Right hindlimb (tissue), 1 donor: ENCODE results near the gene ADCY2.

Experiments used
- DNase-seq: peaks from one replicate; pipeline ENCODE4 v3.0.0-alpha.2; 2018

Gene ADCY2

DNA sequence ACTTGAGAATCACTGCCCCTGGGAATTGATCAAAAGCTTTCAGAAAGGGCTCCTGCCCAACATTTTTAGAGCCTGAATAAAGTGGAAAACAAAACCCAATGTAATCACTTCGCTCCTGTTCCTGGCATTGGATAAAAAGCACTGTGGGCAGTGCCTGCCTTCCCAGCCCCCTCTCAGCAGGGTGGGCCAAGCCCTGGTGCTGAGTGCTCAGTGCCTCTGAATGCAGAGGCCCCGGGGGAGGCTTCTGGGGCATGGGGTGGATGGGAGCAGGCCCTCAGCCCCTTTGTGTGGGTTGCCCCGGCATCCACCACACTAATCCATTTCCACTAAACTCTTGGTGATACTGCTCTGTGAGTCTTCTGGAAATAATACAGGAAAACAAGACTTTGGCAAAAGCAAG is 399.4 kb downstream of the ADCY2 start:
- DNase-seq: no peak

- DNase-seq: no peak
These were observed 406.1 kb downstream of the ADCY2 start for GRCh38 chr5:7801891-7802614.

- DNase-seq: no peak
These were observed 406.9 kb downstream of the ADCY2 start for GRCh38 chr5:7802855-7803254.

DNA sequence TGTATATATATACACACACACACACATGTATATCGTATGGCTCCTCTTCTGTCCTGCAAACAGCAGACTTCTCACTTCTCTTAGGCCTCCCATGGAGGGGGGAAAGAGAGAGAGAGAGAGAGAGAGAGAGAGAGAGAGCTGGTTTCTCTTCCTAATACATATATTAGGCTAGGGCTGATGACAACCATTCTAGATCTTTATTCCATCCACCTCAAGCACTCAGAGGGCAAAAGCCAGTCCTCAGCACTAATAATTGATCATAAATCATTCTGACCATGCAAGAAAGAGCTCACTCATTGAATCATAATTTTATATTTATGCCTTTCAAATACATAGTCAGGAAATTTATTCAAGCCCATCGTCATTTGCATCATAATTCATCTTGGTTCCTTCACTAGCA is 408.0 kb downstream of the ADCY2 start:
- no peak for DNase-seq

DNA sequence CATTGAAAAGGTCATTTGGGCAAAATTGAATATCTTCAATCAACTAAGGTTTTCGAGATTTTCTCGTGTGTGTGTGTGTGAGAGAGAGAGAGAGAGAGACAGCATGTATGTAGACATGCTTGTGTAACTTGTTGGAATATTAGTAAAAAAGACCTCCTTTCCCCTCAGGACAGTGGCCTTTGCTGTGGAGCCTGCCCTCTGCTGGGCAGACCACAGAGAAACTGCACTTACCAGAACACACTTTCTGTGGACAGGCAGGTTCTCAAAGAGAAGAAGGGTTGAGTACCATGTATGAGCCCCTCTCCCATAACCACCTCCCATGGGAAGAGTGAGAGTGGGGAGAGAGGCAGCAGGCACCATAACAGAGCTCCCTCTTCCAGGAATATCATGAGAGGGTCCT is 409.4 kb downstream of the ADCY2 start:
- no peak for DNase-seq

- no peak for DNase-seq
These were observed 413.1 kb downstream of the ADCY2 start for GRCh38 chr5:7808998-7809397.

GRCh38 chr5:7811715-7812114 is 415.8 kb downstream of the ADCY2 start:
- DNase-seq: no peak

DNA sequence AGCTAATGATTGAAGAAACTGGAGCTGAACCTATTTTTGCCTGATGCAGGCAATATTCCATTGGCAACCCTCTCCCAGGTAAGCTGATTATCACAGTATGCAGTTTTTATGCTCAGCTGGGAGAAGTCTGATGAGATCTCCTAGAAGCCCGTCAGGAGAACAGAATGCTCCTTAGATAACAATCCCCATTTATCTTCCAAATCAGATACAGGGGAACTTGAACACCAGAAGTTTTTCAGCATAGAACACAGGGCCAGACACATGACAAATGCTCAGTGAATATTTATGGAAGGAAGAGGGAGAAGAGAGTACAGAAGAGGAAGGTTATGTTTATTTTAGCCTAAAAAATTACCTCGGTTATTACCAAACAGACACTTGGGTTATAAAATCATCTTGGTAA is 417.1 kb downstream of the ADCY2 start:
- DNase-seq: no peak

- no peak for DNase-seq
These were observed 417.6 kb downstream of the ADCY2 start for GRCh38 chr5:7813576-7813975.

- DNase-seq: no peak
These were observed 418.9 kb downstream of the ADCY2 start for GRCh38 chr5:7814816-7815215.

DNA sequence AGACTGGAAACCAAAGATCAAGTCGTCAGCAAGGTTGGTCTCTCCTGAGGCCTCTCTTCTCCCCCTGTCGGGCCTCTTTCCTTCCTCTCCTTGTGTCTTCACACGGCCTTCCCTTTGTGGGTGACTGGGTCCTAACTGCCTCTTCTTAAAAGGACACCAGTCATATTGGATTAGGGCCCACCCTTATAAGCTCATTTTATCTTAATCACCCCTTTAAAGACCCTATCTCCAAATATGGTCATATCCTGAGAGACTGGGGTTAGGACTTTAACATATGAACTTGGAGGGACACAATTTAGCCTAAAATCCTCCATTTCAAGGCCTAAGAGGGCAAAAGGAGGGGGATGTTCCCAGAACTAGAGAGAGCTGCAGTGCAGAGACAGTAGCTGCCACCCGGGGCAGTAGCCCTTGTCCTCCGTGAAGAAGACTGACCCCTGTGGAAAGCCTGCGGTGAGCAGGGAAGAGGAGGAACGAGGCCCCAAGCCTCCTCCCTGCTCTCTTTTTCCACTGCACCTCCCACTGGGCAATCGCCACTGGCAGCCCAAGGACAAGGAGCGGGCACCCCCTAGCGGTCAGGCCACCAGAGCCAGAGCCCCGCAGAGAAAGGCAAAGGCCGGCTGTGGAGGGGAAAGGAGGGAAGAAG is 420.1 kb downstream of the ADCY2 start:
- DNase-seq: peak; percentile 85

GRCh38 chr5:7816535-7816901 is 420.6 kb downstream of the ADCY2 start:
- DNase-seq: no peak

DNA sequence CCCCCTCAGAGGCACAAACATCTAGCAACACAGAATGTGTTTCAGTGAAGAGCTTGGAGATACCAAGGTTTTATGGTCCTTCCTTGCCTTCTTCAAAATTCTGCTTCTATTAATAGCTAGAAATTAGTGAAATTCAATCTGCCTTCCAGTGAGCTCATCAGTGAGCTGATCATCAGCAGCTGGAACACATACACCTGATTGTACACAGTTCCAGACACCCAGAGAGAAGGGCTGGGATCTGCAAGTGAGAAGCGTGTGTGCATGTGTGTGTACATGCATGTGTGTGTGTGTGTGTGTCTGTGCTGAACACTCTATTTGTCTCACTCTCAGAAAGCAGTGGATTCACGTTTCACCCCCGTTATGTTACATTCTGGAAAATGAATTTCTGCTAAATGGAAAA is 426.5 kb downstream of the ADCY2 start:
- no peak for DNase-seq

DNA sequence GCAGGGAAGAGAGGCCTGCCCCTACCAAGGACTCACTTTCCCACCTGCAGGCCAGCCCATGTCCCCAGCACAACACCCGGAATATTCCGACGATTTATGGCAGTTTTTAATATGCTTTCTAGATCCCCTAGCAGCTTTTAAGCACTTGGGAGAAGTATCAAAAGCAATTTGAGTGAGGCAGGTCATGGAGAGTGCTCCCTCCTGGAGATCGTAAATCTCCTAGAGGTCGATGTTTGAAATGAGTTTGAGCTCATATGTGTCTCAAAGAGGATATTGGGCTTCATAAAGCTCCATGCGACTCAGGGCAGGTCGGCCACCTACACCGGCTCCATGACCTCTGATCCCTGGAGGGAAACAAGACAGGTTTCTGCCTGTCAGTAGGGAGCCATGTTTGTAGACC is 427.7 kb downstream of the ADCY2 start:
- DNase-seq: no peak

- no peak for DNase-seq
These were observed 429.1 kb downstream of the ADCY2 start for GRCh38 chr5:7824995-7825394.

- DNase-seq: no peak
These were observed 429.7 kb downstream of the ADCY2 start for GRCh38 chr5:7825630-7826029.

GRCh38 chr5:7827610-7828009 is 431.7 kb downstream of the ADCY2 start:
- DNase-seq: no peak

DNA sequence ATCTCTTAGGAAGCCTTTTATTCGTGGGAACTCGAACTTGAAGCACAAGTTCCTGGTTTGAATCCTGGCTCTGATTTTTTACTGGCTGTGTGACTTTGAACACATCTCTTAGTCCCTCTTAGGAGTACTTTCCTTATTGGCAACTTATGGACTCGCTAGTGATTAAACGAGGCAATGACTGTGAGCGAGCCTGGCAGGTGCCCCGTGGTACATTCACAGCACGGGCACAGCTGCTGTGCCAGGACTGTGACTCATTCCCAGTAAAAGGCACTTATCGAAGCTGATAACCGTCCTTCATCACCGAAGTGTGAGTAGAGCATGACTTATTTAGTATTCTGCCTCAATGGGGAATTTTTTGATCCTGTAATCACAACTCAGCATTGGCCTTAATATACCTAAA is 432.3 kb downstream of the ADCY2 start:
- DNase-seq: no peak

- DNase-seq: no peak
These were observed 439.0 kb downstream of the ADCY2 start for GRCh38 chr5:7834982-7835381.

DNA sequence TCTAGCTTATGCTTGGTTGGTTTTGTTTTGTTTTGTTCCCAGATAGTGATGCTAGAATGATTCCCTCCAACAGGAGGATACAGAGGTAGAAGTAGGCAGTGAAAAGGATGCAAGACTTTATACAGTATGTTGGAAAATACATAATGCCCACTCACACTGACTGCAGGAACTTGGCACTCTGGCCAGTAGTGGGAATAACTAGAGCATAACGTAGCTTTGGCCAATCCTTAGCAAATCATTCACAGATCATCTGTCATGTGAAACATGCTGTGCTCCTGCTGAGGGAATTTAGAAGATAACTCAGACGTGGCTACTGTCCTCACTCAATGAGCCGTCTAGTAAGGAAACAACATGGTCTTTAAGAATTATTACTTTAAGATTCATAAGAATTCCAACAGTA is 441.5 kb downstream of the ADCY2 start:
- DNase-seq: no peak

DNA sequence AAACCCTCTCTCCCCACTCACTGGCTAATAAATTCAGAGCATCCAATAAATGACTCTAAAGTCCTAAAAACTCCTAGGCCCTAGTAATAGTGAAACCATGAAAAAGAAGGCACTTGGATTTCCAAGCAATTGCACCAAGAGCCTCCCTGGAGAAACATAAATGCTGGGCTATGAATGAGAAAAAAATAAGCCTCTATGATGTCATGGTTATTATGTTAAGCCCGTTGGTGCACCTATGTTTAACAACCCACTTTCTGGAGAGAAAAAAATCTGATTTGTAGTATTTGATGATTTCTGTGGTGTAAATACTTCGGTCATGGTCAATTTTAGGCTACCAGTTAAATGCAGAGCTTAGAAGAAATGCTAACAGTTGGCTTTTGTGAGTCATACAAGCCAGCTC is 446.6 kb downstream of the ADCY2 start:
- DNase-seq: no peak

GRCh38 chr5:7844901-7845300 is 449.0 kb downstream of the ADCY2 start:
- DNase-seq: no peak

GRCh38 chr5:7845557-7845956 is 449.6 kb downstream of the ADCY2 start:
- no peak for DNase-seq

GRCh38 chr5:7846327-7846726 is 450.4 kb downstream of the ADCY2 start:
- no peak for DNase-seq

GRCh38 chr5:7848296-7848695 is 452.4 kb downstream of the ADCY2 start:
- no peak for DNase-seq
